Activated CD8-positive, alpha-beta T cell treated with anti-CD3 and anti-CD28 coated beads for 36 hours (primary cell): ENCODE data around the gene MRPL14. TPM values are rescaled to one million over a fixed set of nuclear protein-coding genes. Genes with fewer than 3 reads are reported as not detected.
A peak's percentile ranks its signal among the peaks of the same experiment; 100 is the strongest.

Source experiments
- ATAC-seq: fragments of 200-7000 bp; cut with Tn5 transposase; one replicate; pipeline ENCODE4 v1.10.0; 2021; ENCODE audit warnings: mild to moderate bottlenecking, moderate library complexity
- CTCF ChIA-PET: fragments of 350-600 bp; sonication (Branson Sonifier 250); formaldehyde crosslinking; loops from one replicate; lab custom pipeline; 2021; ENCODE audit warnings: antibody characterized with exemption; lab: Charles Lee
- POLR2A ChIA-PET: fragments of 350-600 bp; sonication (Branson Sonifier 250); formaldehyde crosslinking; loops from one replicate; lab custom pipeline; 2021; ENCODE audit warnings: antibody characterized with exemption; lab: Charles Lee
- DNase-seq: peaks from one replicate; pipeline ENCODE4 v3.0.0-alpha.2; 2020
- H3K27ac Mint-ChIP-seq: one replicate; pipeline ENCODE4 v1.8.0; 2021; ENCODE audit warnings: mild to moderate bottlenecking, mixed read lengths
- H3K27me3 Mint-ChIP-seq: one replicate; pipeline ENCODE4 v1.8.0; 2021; ENCODE audit warnings: mixed read lengths
- H3K36me3 Mint-ChIP-seq: one replicate; pipeline ENCODE4 v1.8.0; 2021; ENCODE audit warnings: low read depth, mixed read lengths
- H3K4me1 Mint-ChIP-seq: one replicate; pipeline ENCODE4 v1.8.0; 2021; ENCODE audit warnings: low read depth, mixed read lengths
- H3K4me3 Mint-ChIP-seq: one replicate; pipeline ENCODE4 v1.8.0; 2021; ENCODE audit warnings: mild to moderate bottlenecking, moderate library complexity, mixed read lengths
- H3K9me3 Mint-ChIP-seq: one replicate; pipeline ENCODE4 v1.8.0; 2021; ENCODE audit warnings: mixed read lengths
- CTCF ChIP-seq: fragments of 200-600 bp; IDR thresholded peaks from one replicate; pipeline ENCODE4 v1.8.0; 2022; ENCODE audit warnings: antibody characterized with exemption, mild to moderate bottlenecking
- intact Hi-C: fragments of 100-400 bp; cut with micrococcal nuclease; formaldehyde crosslinking; loops from one replicate; pipeline ENCODE4 v1.10.0; 2022
- total RNA-seq, 2 experiments: library from RNA; stranded (reverse); gene quantifications; one replicate each; pipeline ENCODE4 v1.2.3, GENCODE V29; 2021

The MRPL14 gene
- total RNA-seq, 2 experiments from 2014 or later = 42.8 to 44.3 TPM

GRCh38 chr6:44169886-44170570 is 42.8 kb upstream of the MRPL14 start:
- Mint-ChIP-seq H3K27ac (no peak overlapping the region), H3K9me3 (no peaks in the 10 kb centered on the region), H3K27me3 (no peaks in the 10 kb centered on the region), H3K4me1 (peaks cover 23% of the 10 kb centered on the region), H3K4me3 (no peak overlapping the region), H3K36me3 (no peaks in the 10 kb centered on the region)
- ATAC-seq = no peak
- no peak for DNase-seq
- CTCF ChIA-PET = interaction anchor here (0.8 to 1.5 kb wide), 5 partner anchors 16 to 74 kb away, joined by 3 to 4 read pairs (median 3); no protein-coding TSS in a partner anchor
- POLR2A ChIA-PET = interaction anchor here (0.7 to 1.2 kb wide), 3 partner anchors 55 to 79 kb away, joined by 3 to 4 read pairs (median 3); no protein-coding TSS in a partner anchor
- intact Hi-C loops = loop anchor here (5.0 kb wide), 1 partner anchor 67 kb away; no protein-coding TSS in a partner anchor
- no peak for TF ChIP-seq CTCF

GRCh38 chr6:44169154-44169553 is 41.9 kb upstream of the MRPL14 start:
- H3K36me3 Mint-ChIP-seq = no peaks in the 10 kb centered on the region
- H3K9me3 Mint-ChIP-seq = no peaks in the 10 kb centered on the region
- no peak for ATAC-seq
- H3K4me1 Mint-ChIP-seq = peaks cover 23% of the 10 kb centered on the region
- peaks cover 4% of the 10 kb centered on the region for H3K27me3 Mint-ChIP-seq
- no peak for TF ChIP-seq CTCF
- ChIA-PET CTCF (interaction anchor here (0.8 to 1.5 kb wide), 5 partner anchors 15 to 78 kb away, joined by 3 to 4 read pairs (median 3); partner anchors contain the start of gene HSP90AB1), POLR2A (interaction anchor here (0.7 to 1.4 kb wide), 5 partner anchors 31 to 87 kb away, joined by 3 to 4 read pairs (median 3); partner anchors contain the start of gene HSP90AB1)
- intact Hi-C loops = no loop called here
- H3K27ac Mint-ChIP-seq = no peak overlapping the region
- H3K4me3 Mint-ChIP-seq = no peak overlapping the region
- DNase-seq = no peak

- POLR2A ChIA-PET = no interaction called here
- peaks cover 8% of the 10 kb centered on the region for H3K27me3 Mint-ChIP-seq
- TF ChIP-seq CTCF = no peak
These were observed 40.3 kb upstream of the MRPL14 start for GRCh38 chr6:44167567-44167966.

GRCh38 chr6:44166591-44167184 is 39.4 kb upstream of the MRPL14 start:
- H3K27ac Mint-ChIP-seq = no peak overlapping the region
- H3K4me1 Mint-ChIP-seq = peaks cover 14% of the 10 kb centered on the region
- no peaks in the 10 kb centered on the region for H3K36me3 Mint-ChIP-seq
- intact Hi-C loops = no loop called here
- H3K9me3 Mint-ChIP-seq = no peaks in the 10 kb centered on the region
- ATAC-seq = peak; percentile 25
- ChIA-PET CTCF (interaction anchor here (0.9 to 2.0 kb wide), 3 partner anchors 10 to 55 kb away, joined by 3 to 4 read pairs (median 4); no protein-coding TSS in a partner anchor), POLR2A (no interaction called here)
- no peak overlapping the region for H3K4me3 Mint-ChIP-seq
- DNase-seq = peak; percentile 23
- peaks cover 8% of the 10 kb centered on the region for H3K27me3 Mint-ChIP-seq
- TF ChIP-seq CTCF = no peak

More at GRCh38 chr6:44167567-44167966, 40.3 kb upstream of the MRPL14 start:
- ATAC-seq (no peak), DNase-seq (no peak)
- intact Hi-C loops = no loop called here
- no peaks in the 10 kb centered on the region for H3K9me3 Mint-ChIP-seq
- no peak overlapping the region for H3K27ac Mint-ChIP-seq
- H3K36me3 Mint-ChIP-seq = no peaks in the 10 kb centered on the region
- H3K4me1 Mint-ChIP-seq = peaks cover 17% of the 10 kb centered on the region
- no peak overlapping the region for H3K4me3 Mint-ChIP-seq
- CTCF ChIA-PET = interaction anchor here (1.0 to 2.0 kb wide), 2 partner anchors 16 to 54 kb away, joined by 3 to 4 read pairs; no protein-coding TSS in a partner anchor
